Measurements from ENCODE around the gene AIPL1.

Gene AIPL1

GRCh38 chr17:6467567-6467966, 32.6 kb upstream of the AIPL1 start:
- DNase-seq (ENCODE audit: low spot score), result no peak

DNA sequence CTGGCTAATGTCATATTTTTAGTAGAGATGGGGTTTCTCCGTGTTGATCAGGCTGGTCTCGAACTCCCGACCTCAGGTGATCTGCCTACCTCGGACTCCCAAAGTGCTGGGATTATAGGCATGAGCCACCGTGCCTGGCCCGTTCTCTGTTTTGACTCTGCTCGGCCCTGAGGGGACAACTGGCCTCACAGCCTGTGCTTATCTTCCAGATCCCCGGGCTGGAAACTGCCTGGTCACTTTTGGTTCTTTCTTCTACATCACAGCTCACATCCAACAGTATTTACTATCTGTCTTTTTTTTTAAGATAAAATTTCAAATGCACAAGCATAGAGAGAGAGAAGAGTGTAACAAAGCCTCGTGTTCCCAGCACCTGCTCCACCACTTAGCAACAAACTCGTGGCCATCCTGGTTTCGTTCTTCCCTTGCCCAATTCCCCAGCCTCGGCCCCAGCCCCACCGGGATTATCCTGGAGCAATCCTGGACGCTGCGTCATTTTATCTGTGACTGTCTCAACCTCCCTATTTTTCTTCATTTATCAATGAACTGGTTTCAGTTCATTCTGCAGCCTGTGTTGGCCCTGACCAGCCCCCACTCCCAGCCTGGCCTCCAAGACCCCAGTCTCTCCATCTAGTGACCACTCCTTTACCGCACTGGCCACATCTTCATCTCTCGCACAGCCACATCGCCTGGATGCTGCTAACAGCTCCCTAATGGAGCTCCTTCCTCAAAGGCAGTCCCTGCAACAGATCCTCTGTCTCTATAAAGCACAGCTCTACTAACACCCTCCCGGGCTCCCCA, 30.5 kb upstream of the AIPL1 start:
- DNase-seq (ENCODE audit: low spot score), result no peak

DNA sequence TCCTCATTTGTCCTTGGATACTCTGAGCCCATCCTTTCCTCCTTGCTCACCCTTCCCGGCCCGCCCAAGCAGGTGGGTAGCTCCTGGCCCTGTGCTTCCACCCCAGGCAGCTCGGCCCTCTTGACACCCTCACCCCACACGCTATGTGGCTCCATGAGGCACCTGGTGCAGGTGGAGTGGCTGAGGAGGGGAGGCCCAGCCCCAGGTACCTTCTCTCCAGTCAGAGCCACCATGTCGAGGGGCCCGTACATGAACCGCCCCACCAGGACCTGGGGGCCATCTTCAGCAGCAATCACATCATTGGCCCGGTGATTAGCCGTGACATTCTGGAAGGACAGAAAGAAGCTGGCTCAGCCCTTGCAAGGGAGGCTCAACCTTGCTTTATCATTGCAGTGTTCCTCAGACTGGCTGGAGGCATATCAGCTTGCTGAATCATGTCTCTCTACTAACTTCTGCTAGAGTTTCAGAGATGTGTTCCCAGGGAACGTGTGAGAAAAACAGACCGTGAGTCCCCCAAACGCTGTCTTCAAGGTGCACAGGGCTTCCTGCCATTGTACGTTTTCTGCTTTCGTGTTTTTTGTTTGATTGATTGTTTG, 29.6 kb upstream of the AIPL1 start:
- DNase-seq (ENCODE audit: low spot score), result no peak

GRCh38 chr17:6463616-6464445, 28.9 kb upstream of the AIPL1 start:
- DNase-seq (ENCODE audit: low spot score), result no peak

GRCh38 chr17:6462692-6463091, 27.8 kb upstream of the AIPL1 start:
- no peak for DNase-seq (ENCODE audit: low spot score)

DNA sequence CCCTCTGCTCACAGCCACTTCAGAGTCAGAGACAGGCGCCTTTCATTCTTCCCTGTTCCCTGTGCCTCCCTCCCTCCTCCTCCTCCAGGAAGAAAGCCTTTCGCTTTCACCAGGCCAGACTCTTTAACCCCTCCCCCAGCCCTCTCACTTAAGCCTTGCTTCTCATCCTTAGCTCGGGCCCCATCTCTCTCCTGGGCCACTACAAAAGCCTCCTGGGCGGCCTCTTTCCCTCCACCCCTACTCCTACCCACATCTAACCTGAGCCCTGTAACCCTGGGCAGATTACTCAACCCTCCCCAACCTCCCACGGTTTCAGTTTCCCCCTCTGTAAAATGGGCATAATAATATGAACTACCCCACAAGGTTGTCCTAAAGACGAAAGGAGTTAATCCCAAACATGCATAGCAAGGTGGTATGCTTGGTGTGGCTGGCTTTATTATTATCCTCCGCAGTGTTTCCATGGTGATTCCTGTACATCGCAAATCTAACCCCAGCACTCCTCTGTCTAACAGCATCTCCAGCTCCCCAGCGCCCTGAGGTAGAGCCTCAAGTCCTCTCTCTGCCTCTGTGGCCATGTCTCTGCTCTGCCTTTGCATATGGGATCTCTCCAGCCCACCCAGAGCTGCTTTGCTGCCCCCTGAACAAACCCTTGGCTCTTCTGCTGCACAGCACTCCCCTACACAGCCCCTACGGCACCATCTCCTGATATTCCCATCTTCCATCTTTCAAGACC, 27.0 kb upstream of the AIPL1 start:
- no peak for DNase-seq (ENCODE audit: low spot score)

- DNase-seq (ENCODE audit: low spot score), result no peak
Observed at GRCh38 chr17:6461246-6461645, 26.3 kb upstream of the AIPL1 start.

DNA sequence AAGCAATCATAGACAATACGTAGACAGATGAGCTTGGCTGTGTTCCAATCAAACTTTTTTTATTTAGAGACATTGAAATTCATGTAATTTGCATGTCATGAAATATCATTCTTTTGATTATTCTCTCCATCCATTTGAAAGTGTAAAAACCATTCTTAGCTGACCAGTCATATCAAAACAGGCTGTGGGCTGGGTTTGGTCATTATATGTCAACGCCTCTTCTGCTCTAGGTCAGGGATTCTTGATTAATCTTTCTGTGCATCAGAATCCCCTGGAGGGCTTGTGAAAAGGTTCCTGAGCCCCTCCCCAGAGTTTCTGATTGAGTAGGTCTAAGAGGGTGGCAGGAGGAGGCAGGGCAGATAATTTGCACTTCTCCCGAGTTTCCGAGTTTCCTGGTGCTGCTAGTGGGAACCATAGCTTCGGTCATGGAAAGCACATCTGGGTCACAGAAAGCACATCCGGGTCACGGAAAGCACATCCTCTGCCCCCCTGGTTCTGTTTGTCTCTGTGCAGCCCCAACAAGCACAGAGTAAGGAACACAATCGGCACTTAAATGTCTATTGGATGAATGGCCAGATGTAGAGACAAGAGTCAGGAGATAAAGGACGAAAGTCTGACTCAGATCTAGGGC, 25.7 kb upstream of the AIPL1 start:
- no peak for DNase-seq (ENCODE audit: low spot score)

GRCh38 chr17:6458460-6458950, 23.6 kb upstream of the AIPL1 start:
- no peak for DNase-seq (ENCODE audit: low spot score)

DNA sequence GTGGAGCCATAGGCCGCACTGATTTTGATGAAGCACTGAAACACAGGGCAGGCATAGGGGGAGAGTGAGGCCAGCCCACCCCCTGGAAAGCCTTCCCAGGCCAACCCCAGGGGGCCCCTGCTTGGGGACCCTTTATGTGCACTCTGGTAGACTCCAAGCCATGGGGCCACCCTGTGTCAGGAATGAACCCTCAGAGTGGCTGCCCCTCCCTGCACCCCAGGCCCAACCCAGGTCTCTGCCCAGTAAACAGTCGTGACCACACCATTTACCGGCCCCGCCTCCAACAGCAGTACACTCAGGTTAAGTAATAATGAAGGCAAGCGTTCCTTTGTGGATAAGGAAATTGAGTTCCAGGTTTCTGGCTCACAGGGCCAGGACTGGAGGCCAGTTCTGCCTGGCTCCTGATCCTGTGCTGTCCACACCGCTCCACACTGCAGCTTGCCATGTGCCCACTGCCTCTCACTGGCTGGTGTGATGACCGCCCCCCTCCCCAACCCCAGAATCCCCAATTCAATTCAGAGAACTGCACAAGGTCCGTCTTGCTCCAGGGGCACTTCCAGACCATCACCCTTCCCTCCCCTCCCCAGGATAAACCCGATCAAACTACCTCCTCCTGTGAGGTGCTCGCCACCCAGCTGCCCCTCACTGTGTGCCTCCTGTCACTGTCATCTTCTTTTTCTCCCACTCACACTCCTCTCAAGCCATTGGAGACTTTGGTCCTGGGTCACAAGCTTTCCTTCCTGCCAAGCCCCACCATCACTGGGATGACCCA, 23.0 kb upstream of the AIPL1 start:
- no peak for DNase-seq (ENCODE audit: low spot score)

DNA sequence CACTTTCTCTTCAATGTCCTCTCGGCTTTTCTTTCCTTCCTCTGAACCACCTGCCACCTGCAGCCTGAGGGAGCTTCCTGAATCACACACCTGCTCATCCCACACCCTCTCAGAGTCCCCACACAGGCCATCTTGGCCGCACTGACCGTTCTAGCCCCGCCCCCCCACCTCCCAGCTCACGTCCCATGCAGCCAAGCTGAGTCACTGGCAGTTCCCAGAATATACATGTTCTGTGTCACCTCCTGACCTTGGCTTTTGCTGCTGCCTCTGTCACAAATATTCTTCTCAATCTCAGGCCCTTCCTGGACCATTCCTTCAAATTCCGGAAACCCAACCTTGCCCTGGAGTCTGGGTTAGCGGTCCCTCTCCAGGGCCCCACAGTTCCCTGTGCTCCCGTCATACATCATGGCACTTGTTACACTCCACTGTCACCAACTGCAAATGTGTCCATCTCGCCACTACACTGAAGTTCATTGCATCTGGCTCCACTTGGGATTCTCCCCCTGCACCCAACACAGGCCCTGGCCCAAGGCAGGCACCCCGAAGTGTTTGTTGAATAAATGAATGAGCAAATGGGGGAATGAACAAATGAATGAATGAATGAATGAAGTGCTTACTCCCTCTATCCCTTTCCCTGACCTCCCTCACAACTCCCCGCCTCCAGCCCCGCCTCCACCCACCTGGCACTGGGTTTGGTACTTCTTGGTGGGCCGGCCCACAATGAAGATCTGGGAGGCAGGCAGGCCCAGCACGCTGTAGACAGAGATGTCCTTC, 22.2 kb upstream of the AIPL1 start:
- DNase-seq (ENCODE audit: low spot score), result peak; percentile 89

DNA sequence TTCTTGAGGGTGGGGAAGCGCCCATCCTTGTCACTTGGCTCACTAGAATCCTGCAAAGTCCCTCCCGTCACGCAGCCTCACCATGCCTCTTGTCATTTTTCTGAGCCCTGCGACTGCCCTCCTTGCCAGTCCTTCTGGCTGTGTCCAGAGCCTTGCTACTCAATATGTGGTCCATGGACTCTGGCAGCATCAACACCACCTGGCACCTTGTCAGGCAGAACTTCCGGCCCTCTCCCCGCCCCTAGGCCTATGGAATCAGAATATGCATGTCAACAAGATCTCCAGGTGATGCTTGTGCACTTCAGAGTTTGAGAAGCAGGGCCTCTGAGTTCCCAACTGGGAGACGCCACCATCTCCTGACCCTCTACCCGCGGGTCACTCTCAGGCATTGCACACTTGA, 21.4 kb upstream of the AIPL1 start:
- no peak for DNase-seq (ENCODE audit: low spot score)

GRCh38 chr17:6455321-6455705, 20.4 kb upstream of the AIPL1 start:
- DNase-seq (ENCODE audit: low spot score), result no peak

GRCh38 chr17:6454495-6455320, 19.8 kb upstream of the AIPL1 start:
- DNase-seq (ENCODE audit: low spot score), result no peak

- DNase-seq (ENCODE audit: low spot score), result no peak
Observed at GRCh38 chr17:6453279-6454024, 18.5 kb upstream of the AIPL1 start.

GRCh38 chr17:6452471-6453266, 17.7 kb upstream of the AIPL1 start:
- no peak for DNase-seq (ENCODE audit: low spot score)

Data from AG20443 (cell line).